Neural progenitor cell (in vitro differentiated cells): Measurements from ENCODE around the gene SPATA6.

ENCODE experiments used
- EZH2 ChIP-seq: fragments of 200-600 bp; sonication (generic); IDR thresholded peaks from 2 replicates; pipeline ENCODE4 v1.6.1; 2017; ENCODE audit warnings: antibody characterized with exemption, mild to moderate bottlenecking, moderate library complexity
- EZH2phosphoT487 ChIP-seq: fragments of 200-600 bp; sonication (generic); IDR thresholded peaks from 2 replicates; pipeline ENCODE4 v1.6.1; 2017; ENCODE audit warnings: antibody characterized with exemption
- TF ChIP-seq, protein P1 (sequence below): fragments of 200-600 bp; sonication (generic); IDR thresholded peaks from 2 replicates; pipeline ENCODE4 v1.5.1; 2017; ENCODE audit warnings: antibody characterized with exemption, mild to moderate bottlenecking

DNA sequence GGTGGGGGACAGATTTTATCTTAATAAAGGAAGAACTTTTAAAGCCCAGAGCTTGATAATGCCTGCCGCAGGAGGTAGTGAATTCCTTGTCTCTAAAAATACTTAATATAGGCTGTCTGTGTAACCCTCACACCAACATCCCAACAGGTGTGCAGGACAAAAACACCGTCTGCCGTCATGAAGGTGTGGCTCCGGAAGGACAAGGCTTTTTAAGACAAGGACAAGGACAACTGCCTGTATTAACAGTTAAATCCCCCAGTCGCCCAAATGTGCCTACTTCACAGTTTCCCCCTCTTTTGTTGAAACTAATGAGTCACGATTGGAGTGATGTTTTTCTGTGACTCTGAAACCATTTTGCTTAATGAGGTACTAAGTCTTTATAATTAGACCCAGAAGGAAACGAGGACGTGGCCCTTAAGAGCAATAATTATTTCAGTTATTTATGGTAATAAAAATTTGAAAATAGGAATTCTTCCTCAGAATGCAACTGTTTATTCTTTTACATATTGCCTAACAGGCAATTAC lies 27.3 kb upstream of the SPATA6 start:
- no peak for TF ChIP-seq EZH2phosphoT487
- TF ChIP-seq, protein P1, sequence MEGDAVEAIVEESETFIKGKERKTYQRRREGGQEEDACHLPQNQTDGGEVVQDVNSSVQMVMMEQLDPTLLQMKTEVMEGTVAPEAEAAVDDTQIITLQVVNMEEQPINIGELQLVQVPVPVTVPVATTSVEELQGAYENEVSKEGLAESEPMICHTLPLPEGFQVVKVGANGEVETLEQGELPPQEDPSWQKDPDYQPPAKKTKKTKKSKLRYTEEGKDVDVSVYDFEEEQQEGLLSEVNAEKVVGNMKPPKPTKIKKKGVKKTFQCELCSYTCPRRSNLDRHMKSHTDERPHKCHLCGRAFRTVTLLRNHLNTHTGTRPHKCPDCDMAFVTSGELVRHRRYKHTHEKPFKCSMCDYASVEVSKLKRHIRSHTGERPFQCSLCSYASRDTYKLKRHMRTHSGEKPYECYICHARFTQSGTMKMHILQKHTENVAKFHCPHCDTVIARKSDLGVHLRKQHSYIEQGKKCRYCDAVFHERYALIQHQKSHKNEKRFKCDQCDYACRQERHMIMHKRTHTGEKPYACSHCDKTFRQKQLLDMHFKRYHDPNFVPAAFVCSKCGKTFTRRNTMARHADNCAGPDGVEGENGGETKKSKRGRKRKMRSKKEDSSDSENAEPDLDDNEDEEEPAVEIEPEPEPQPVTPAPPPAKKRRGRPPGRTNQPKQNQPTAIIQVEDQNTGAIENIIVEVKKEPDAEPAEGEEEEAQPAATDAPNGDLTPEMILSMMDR, result no peak
- TF ChIP-seq EZH2, result no peak
